GM19372 (cell line): ENCODE data around the gene TPSD1.
"Not testable (repeated sequence)": the region's sequence is repeated elsewhere in the genome, so short reads cannot be mapped to it uniquely, and the experiment has no call there.

Experiments
- ATAC-seq: cut with Tn5 transposase; IDR thresholded peaks from one replicate; pipeline ENCODE4 v1.9.1; 2021; ENCODE audit warnings: mild to moderate bottlenecking, low read depth, moderate library complexity; ENCODE audit not compliant: unreplicated experiment

TPSD1 gene

DNA sequence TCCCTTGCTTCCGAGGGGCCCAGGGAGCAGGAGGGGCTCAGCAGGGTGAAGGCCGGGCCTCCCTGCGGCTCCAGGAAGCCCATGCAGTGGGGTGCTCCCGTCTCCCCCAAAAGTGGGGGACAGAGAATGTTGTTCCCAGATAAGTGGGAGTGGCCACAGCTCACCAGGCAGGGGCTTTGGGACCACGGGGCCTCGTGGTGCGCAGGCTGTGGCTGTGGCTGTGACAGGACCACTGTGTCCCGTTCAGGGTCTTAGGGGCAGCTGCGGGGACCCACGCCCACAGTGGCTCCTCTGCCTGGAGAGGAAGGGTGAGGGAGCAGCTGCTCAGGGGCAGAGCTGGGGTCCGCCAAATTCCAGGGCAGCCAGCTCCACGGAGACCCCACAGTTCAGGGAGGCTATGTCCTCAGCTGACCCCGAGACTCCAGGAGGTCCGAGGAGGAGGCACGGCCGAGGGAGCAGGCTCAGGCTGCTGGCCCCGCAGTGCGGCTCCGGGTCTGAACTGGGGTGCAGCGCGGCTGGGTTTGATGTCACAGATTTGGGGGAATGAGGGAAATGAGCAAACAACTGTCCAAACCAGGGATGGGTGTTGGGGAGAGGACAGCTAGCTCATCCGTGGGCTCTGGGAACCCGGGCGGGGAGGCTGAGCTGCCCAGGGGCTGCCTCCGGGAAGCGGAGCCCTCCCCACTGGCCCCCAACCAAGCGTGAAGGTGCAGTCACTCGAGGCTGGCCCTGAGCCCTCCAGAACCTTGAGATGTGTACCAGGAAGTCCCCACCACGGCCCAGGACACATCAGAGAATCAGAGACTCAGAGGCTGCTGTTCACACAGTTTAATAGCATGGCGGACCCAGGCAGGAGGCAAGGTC, 23.4 kb downstream of the TPSD1 start:
- no peak for ATAC-seq

DNA sequence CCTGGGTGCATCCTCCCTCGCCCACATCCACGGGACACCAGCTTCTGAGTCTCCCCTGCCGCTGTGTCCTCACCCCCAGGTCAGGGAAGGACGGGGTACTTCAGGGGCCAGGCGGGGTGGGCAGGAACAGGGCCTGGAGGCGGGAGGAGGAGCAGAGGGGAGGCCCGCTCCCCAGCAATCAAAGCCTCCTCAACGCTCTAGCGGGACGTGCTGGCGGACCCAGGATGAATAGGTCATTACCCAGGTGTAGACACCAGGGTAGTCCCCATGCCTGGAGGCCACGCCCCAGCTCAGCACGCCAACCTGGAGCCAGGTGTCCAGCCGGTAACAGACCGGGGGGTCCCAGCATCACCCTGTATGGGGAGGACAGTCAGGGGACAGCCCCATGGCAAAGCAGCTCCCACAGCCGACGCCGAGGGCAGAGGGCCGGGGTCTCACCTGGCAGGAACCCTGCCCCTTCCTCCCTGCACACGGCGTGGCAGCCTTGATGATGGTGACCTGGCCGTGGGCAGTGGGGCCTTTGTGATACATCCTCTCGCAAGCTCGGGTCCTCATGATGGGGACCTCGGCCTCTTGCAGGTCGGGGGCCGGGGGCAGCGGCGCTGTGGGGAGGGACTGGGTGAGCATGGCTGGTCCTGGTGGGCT, 24.2 kb downstream of the TPSD1 start:
- ATAC-seq = no peak

DNA sequence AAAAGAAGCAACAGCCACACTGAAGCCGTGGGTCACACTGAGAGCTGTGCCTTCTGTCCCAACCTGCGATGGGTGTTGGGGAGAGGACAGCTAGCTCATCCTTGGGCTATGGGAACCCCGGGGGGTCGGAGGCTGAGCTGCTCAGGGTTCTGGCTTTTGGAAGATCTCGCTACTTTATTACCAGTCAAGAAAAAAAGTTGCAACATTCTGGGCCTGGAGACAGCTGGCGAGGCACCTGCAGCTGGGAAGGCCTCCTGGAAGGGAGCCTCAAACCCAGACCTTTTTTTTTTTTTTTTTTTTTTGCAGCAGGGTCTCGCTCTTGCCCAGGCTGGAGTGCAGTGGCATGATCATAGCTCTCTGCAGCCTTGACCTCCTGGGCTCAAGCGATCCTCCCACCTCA, 24.9 kb downstream of the TPSD1 start:
- no peak for ATAC-seq

DNA sequence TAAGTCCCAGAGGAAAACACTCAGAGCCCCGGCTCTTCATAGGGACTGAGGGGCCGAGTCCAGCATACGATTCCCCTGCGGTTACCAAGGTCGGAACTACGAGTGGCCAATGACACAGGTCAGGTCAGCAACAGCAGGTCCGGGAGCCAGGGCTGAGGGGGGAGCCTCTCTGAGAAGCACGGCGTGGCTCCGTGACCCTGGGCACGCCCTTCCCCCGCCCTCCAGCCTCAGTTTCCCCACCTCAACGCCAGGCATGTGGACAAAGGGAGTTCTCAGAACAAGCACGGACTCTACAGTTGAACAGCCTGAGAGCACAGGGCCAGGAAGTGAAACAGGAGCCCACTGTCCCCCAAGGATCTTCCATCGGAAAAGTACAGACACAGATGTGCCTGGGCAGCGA, 25.6 kb downstream of the TPSD1 start:
- no peak for ATAC-seq

DNA sequence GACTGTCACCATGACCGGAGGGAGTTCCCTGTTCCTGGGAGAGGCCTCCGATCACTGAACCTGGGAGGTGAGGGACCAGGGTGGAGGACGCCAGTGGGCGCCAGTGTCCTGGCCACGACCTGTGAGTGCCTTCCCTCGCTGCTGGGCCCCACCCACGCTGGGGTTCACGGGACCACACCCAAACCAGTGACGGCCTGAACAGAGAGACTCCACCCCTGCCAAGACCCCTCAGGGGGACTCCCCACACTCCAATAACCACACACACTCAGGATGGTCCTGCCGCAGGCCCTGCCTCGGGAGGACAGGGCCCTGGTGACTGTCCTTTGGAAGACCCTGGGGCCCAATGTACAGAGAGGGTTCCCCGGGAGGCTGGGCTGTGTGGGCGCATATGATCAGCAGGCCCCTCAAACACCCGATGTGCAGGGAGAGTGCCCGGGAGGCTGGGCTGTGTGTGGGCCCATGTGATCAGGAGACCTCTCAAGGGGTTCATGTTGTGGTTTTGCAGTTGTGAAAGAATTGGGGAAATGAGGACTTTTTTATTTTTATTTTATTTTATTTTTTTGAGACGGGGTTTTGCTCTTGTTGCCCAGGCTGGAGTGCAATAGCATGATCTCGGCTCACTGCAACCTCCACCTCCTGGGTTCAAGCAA, 26.6 kb downstream of the TPSD1 start:
- no peak for ATAC-seq

DNA sequence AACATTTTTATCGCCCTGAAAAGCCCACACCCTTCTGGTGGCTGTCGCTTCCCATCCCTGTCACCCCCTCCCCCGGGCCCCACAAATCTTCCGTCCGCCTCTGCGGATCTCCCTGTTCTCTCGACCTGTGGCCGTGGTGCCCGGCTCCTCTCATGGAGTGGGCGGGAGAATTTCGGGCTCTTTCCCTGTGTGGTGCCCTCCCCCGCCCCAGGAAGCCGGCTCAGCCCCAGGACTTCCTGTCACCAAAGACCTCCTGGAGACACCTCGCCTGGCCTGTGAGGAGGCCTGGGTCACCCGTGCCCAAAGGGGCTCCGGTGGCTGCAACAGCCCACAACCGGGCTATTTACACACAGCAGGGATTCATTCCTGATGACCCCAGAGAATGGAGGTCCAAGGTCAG, 27.4 kb downstream of the TPSD1 start:
- ATAC-seq = no peak

DNA sequence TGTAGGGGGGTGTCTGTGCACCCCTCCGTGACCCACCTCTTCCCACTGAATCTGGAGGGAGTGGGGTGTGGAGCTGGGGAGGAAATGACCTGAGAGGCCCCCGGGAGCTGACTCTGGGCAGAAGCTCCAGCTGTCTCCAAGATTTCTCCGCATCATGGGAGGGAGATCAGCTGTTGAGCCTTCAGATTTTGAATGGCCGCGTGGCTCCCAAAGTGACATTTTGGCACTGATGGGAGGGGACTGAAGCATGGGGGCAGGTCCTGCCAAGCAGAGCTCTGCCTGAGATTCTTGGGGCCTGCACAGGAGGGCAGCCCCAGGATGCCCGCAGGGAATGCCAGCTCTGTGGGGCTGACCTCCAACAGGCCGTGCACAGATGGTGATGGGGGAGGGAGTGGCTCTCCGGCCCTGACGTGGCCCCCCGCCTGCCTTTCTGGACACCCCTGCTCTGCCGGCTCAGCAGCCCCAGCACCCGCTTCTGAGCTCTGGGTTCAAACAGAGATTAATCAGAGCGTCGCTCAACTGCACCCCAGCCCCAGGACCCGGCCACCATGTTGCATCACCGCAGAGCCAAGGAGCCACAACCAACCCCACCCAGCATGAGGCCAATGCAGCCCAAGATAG, 28.2 kb downstream of the TPSD1 start:
- no peak for ATAC-seq

DNA sequence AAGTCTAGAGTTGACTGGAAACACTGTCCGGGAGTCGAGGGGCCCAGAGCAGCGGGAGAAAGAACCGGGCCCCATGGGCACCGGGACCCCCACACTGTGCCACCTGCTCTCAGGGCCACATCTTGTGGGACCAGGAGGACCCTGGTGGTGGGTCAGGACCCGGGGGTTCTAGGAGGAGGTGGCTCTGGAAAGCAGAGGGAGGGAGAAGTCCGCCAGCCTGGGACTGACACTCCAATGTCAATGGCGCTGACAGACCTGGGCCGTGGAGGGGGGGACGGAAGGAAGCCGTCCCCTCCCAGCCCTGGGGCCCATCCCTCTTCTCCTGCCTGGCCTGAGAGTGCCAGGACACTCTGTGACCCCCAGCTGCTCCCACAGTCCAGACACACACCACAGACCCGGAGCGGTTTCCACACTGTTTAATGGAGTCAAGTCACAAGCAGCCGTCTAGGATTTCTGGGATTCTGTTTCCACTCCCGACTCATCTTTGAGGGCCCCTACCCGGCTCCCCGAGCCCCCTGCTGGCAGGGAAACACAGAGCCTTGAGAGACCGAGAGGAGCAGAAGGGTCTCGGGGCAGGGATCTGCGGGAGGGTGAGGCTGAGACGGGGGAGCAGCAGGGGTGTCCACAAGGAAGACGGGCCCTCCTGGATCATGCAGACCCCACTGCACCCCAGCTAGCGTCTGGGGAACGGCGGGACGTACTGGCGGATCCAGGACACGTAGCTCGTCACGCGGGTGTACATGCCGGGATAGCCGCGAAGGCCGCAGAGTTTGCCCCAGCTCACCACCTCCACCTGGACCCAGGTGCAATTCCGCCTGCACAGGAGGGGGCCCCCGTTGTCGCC, 30.0 kb downstream of the TPSD1 start:
- ATAC-seq = no peak

DNA sequence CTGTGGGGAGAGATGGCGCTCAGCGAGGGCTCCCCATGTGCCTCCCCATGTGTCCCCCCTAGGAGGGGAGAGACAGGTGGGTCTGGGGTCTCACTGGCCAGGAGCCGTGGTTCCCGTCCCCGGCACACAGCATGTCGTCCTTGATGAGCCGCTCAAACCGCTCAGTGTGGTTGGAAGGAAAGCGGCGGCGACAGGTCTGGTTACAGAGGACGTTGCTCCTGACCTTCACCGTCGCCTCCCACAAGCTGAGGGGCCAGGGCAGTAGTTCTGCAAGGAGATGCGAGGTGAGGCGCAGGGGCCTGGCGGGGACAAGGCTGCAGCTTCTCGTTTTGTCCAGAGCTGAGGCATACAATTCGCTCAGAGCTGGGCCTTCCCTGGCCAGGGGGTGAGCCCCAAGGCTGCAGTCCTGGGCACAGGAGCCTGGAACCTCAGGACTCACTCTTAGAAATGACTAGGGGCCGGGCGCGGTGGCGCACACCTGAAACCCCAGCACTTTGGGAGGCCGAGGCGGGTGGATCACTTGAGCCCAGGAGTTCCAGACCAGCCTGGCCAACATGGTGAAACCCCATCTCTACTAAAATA, 30.7 kb downstream of the TPSD1 start:
- no peak for ATAC-seq

DNA sequence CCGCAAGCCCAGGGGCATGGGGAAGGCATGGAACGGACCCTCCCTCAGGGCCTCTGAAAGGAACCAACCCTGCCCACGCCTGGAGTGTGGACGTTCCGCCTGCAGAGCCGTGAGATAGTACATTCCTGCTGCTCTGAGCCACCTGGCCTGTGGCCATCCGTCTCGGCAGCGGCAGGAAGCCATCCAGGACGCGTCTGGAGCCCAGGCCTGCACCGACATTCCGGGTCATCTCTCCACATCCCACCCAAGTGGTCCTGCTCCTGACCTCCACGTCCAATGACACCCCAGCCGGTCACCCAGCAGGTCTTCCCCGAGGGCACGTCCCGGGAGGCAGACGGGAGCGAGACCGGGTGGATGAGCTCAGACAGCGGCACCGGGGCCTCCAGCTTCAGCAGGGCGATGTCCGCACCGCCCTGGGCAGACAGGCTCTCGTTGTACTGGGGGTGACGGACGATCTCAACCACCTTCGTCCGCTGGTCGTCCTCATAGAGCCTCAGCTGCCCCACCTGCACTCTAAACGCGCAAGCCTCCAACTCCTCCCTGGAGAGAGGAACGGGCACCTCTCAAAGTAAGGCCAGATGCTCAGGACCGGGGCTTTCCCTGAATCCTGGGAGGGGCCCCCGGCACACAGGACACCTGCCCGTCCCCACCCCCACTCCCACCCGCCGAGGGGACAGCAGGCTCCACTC, 32.3 kb downstream of the TPSD1 start:
- ATAC-seq = no peak

DNA sequence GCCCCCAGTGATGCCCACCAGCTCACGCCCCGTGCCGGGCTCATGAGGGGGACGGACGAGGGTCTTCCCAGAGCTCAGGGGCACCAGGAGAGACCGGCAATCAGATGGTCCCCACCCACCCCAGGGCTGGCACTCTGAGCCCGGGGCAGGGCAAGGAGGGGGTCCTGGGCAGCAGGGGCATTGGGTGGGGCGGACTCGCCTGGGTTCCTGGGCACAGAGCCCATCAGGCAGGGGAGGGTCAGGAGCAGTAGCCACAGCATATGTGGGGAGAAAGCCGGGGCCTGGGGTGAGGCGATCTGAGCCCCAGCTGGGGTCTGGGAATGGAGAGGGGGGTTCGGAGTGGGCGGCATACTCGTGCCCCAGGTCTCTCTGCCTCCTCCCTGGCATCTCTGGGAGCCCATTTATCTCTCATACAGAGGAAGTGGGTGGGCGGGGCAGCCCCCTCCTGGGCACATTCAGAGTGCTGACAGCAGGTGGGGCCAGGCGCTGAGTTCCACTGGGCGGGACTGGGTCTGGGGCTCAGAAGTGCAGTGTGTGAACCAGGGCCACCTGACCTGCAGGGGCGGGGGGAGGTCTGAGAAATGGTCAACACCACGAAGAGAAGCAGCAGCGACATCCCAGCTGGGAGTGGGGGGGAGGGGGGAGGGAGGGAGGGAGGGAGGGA, 33.1 kb downstream of the TPSD1 start:
- no peak for ATAC-seq

DNA sequence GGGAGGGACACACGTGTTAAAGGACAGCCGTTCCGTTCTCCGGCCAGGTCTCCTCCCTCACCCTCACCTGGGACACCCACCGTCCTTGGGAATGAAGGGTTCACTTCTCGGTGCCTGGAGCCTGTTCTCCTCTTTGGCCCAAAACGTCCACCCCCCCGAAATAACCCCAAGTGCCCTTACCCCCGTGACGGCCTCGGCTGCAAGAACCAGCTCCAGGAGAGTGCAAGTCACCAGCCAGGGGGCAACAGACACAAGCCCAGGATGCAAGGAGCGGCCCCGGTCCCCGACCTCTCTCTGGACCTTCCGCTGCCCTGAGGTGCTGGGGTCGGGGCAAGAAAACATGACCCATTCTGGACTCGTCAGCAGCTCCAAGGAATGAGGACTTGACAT, 33.6 kb downstream of the TPSD1 start:
- ATAC-seq = no peak

DNA sequence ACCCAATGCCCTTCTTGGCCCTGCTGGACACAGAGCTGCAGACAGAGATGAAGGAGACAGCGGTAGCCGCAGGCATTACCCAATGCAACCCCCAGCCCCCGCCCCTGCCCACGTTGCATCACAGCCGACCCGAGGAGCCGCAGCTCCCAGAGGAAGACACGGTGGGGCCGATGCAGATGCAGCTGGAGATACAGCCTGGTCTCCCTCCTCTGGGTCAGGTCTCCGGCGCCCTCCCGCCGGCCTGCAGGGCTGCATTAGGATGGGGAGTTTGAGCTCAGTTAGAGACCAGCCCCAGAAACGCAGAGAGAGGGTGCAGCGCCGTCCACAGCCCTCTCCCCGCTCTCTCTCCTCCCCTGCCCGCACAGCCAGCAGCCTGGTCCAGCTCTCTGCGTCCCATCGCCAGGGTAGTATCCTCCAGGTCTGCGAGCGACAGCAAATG, 34.2 kb downstream of the TPSD1 start:
- ATAC-seq = no peak

DNA sequence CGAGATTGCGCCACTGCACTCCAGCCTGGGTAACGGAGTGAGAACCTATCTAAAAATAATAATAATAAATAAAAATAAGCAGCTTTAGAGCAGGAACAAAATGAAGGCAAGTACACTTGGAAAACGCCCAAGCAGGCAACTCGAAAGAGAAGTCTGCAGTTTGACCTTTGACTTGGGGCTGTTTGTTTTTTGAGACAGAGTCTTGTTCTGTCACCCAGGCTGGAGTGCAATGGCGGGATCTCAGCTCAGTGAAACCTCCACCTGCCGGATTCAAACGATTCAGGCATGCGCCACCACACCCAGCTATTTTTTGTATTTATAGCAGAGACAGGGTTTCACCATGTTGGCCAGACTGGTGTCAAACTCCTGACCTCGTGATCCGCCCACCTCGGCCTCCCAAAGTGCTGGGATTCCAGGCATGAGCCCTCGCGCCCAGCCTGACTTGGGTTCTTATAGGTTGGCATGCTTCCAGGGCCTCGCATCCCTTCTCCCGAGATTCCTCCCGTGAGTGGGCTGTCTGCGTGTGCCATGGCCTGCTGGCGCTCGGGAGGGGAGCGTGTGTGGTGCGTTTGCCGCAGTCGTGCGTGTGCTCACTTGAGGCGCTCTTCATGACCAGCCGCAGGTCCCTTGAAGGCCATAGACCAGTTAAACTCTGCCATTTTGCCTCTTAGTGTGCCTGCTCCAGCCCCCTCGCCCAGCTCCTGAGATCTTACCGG, 35.1 kb downstream of the TPSD1 start:
- ATAC-seq = no peak

DNA sequence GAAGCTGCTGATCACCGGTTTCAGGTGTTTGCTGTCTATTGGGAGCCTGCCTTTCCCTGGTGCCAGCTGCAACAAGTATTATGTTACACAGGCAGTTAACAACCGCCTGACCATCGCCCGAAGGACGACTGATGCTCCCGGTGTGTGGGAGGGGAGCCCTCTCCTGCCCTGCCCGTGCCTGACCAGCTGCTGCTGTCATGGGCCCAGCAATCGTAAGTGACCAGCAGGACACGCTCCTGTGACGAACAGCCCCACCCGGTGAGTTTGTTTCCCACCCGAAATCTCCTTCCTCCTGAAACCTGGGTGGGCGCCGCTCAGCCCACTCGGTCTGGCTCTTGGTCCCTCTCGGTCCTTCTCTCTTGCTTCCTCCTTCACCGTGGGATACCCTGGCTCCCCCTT, 35.7 kb downstream of the TPSD1 start:
- no peak for ATAC-seq

DNA sequence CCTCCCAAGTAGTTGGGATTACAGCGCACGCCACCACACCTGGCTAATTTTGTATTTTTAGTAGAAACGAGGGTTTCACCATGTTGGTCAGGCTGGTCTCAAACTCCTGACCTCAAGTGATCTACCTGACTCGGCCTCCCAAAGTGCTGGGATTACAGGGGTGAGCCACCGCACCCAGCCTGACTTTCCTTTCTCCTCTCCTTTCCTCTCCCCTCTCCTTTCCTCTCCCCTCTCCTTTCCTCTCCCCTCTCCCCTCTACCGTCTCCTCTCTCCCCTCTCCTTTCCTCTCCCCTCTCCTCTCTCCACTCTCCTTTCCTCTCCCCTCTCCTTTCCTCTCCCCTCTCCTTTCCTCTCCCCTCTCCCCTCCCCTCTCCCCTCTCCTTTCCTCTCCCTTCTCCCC, 36.3 kb downstream of the TPSD1 start:
- not testable (repeated sequence) for ATAC-seq

DNA sequence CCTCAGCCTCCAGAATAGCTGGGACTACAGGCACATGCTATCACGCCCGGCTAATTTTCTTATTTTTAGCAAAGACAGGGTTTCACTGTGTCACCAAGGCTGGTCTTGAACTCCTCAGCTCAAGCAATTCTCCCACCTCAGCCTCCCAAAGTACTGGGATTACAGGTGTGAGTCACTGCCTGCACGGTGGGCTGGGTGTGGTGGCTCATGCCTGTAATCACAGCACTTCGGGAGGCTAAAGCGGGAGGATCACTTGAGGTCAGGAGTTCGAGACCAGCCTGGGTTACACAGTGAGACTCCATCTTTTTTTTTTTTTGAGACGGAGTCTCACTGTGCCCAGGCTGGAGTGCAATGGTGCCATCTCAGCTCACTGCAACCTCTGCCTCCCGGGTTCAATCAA, 36.9 kb downstream of the TPSD1 start:
- ATAC-seq = not testable (repeated sequence)
